Stimulated activated CD4-positive, alpha-beta T cell treated with anti-CD3 and anti-CD28 coated beads, Interleukin-2, amount 100 ng/mL, for 24 hours (primary cell): Measurements from ENCODE around the gene LITAF.
"Not testable (repeated sequence)": the region's sequence is repeated elsewhere in the genome, so short reads cannot be mapped to it uniquely, and the experiment has no call there.

Experiments
- DNase-seq, 2 donors: peaks; one replicate each; pipeline ENCODE4 v3.0.0-alpha.2; 2020

Gene LITAF

DNA sequence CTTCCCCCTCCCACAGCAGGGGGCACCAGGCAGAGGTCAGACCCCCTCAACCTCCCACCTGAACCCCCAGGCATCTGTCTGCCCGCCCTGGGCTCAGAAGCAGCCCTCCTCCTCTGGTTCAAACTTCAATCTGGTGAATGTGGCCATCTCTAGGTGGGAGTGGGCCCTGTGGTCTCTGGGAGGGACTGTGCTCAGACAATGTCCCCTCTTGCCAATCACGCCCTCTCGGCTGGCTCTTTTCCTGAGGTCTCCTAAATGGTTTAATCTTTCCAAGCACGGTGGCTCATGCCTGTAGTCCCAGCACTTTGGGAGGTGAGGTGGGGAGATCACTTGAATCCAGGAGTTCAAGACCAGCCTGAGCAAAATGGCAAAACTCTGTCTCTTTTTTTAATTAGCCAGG is 15.2 kb downstream of the LITAF start:
- no peak for DNase-seq

DNA sequence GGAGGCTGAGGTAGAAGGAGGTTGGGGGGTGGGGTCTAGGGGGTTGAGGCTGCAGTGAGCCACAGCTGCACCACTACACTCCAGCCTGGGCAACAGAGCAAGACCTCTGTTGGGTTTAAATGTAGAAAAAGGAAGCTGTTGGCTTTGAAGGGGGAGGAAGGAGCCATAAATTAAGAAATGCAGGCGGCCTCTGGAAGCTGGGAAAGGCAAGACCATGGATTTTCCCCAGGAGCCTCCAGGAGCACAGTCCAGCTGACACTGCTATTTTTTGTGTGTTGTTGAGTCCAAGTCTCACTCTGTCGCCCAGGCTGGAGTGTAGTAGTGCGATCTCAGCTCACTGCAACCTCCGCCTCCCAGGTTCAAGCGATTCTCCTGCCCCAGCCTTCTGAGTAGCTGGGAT is 15.9 kb downstream of the LITAF start:
- no peak for DNase-seq

DNA sequence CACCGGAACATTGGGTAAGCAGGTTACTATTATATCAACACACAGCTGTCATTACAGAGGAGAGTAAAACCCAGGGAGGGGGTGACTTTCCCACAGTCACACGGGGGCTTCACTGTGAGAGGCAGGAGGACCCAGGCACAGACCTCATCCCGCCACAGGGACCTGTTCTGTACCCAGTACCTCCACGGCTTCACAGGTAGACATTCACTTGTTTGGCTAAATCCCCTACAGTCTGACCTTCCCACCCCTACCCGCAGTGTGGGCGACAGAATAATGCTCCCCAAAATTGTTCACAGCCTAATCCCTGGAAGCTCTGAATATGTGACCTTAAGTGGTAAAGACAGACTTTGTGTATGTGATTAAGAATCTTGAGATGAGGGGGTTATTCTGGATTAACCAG is 16.5 kb downstream of the LITAF start:
- DNase-seq: no peak

DNA sequence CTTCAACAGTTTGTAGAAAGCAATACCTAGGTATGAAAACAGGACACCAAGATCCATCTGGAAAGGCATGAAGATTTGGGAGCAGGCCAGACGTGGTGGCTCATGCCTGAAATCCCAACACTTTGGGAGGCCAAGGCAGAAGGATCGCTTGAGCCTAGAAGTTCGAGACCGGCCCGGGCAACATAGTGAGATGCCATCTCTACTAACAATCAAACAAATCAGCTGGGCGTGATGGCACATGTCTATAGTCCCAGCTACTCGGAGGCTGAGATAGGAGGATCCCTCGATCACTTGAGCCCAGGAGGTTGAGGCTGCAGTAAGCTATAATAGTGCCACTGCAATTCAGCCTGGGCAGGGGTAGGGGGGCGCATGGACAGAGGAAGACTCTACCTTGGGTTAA is 20.3 kb downstream of the LITAF start:
- DNase-seq: no peak

DNA sequence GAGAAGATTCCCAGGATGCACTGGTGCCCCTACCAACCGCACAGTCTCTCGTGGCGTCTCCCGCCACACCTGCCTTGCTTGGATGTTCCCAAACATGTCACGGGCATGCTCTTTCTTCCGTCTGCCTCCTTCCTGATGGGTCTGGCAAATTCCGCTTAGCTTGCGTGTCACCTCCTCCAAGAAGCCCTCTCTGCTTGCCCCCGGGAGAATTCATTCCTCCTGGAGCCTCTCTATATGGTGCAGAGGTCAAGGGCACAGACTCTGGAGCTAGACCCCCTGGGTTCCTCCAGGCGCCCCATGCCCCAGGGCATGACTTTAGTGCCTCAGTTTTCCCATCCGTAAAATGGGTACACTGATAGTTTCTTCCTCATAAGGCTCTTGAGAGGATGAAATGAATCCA is 21.1 kb downstream of the LITAF start:
- no peak for DNase-seq

DNA sequence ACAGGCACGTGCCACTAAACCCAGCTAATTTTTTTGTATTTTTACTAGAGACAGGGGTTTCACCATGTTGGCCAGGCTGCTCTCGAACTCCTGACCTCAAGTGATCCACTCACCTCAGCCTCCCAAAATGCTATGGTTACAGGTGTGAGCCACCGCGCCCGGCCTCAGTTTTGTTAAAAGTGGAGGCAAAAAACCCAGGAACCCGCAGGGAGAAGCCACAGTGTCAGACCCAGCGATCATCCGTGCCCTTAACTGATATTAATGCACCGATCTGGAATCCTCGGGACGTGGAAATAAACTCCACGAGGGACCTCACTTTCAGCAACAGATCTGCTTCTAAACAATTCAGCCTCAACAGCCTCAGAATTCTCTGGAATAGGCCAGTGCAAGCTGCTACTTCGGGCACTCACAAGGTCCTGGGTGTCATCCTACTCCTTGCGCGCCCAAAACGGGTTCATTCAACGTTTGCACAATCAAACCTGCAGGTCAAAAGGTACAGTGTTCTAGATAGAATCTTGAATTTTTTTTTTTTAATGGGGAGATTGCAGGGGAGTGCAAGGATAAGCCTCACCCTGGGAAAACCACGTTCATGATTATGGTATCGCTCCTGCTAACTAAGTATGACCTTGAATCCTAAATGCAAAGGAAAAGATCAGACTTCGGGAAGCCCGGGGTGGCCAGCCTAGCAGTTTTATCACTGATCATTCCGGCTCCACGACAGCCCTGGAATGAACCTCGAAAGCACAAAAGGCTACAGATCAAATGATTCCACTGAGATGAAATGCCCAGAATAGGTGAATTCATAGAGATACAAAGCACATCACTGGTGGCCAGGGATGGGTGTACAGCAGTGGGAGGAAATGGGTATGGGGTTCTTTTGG is 22.4 kb downstream of the LITAF start:
- DNase-seq: no peak

DNA sequence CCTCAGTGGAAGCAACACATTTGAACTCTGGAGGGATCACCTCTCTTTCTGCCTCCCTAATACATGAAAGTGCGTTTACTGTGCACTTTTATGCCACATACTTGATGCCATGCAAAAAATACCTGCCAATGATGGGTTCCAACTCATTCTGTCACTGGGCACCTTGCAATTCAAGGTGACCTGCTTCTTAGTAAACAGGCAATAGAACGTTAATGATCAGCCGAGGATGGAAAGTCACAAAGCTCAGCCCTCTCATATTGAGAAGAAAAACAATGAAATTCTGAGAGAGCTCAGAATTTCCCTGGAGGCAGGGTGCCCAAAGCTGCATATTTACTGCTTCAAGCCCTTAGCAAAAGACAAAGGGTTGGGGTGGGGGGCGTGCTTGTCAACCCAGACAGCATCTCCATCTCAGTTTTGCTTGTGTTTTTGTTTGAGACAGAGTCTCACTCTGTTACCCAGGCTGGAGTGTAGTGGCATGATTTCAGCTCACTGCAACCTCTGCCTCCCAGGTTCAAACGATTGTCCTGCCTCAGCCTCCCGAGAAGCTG is 23.2 kb downstream of the LITAF start:
- no peak for DNase-seq

DNA sequence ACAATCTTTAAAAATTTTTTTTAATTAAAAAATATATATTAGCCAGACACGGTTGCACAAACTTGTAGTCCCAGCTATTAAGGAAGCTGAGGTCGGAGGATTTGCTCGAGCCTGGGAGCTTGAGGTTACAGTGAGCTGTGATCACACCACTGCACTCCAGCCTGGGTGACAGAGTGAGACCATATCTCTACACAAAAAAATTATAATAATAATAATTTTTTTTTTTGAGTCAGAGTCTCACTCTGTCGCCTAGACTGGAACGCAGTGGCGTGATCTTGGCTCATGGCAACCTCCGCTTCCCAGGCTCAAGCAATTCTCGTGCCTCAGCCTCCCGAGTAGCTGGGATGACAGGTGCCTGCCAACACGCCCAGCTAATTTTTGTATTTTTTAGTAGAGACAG is 23.8 kb downstream of the LITAF start:
- no peak for DNase-seq

DNA sequence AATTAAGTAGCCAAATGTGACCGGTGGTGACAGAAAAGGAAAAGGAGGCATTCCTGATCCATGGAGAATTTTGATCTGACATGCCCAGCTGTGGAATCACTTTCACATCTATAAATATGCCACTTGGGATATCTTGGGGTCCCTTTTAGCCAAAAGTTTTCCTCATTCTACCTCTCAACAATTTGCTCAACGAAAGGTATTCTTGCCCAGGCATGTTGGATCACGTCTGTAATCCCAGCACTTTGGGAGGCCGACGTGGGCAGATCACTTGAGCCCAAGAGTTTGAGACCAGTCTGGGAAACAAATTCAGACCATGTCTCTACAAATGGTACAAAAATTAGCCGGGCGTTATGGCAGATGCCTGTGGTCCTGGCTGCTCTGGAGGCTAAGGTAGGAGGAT is 24.3 kb downstream of the LITAF start:
- no peak for DNase-seq

DNA sequence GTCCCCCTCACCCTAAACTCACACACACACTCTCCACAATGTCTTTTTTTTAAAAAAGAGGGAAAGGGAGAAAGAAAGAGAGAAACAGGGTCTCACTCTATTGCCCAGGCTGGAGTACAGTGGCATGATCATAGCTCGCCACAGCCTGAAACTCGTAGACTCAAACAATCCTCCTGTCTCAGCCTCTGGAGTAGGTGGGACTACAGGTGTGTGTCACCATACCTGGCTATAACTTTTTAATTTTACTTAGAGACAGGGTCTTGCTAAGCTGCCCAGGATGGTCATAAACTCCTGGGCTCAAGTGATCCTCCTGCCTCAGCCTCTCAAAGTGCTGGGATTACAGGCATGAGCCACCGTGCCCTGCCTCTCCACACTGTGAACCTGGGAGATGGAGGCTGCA is 24.9 kb downstream of the LITAF start:
- DNase-seq: no peak

DNA sequence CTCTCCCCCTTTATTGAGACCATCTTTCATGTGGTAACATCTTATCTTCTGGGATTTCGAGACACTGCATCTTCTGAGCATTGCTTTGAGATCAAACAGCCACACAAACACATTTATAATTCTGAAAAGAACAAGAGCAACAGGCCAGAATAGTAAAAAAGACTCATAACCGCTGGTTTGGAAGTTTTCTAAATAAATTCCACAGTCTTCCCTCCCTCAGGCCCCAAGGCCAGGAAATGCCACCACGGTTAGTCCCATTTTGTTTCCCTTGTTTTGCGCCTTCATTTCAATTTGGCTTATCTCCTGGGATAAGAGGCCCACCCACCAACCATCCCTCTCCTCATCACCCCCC is 25.3 kb downstream of the LITAF start:
- DNase-seq: no peak

DNA sequence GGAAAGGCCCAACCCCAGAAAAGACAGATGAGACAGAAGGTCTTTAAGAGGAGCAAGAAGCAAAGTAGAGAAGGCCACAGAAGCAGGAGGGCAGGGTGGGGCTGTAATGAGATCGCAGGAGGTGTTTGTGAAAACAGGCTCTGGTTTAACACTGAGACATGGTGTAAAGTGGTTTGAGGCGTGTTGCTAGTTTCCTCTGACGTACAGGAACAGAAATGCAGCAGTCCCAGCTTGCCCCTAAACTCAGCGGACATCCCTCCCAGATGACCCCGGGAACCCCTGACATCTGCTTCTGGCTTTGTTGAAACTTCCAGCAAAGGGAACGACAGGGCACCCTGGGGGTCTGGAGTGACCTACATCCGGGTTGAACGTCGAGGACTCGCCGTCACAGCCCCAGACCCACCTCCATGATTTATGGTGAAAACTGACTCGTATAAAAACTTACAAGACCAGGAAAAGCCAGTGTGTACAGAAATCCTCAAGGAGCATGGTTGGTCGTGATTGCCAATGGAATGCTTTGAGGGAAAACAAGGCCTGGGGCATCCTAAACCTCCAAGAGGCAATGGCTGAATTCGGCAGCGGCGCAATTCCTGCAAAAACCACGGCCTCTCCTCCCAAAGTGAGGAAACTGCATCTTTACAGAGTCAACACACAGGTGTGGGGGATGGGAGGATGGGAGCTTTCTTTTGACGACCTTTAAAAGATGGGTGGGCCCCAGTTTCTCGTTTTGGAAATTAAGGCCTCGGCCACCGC is 25.8 kb downstream of the LITAF start:
- peak; percentile 35 to 54 for DNase-seq

DNA sequence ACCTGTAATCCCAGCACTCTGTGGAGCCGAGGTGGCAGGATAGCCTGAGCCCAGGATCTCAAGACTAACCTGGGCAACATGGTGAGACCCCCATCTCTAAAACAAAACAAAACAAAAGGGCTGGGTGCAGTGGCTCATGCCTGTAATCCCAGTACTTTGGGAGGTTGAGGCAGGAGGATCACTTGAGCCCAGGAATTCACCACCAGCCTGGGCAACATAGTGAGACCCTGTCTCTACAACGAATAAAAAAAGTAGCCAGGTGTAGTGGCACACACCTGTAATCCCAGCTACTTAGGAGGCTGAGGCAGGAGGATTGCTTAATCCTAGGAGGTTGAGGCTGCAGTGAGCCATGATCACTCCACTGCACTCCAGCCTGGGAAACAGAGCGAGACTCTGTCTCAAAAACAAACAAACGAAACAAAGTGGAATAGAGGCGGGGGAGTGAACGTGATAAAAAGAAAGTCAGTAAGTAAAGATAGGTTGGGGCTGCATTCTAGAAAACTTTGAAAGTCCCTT is 28.4 kb downstream of the LITAF start:
- DNase-seq: not testable (repeated sequence)

DNA sequence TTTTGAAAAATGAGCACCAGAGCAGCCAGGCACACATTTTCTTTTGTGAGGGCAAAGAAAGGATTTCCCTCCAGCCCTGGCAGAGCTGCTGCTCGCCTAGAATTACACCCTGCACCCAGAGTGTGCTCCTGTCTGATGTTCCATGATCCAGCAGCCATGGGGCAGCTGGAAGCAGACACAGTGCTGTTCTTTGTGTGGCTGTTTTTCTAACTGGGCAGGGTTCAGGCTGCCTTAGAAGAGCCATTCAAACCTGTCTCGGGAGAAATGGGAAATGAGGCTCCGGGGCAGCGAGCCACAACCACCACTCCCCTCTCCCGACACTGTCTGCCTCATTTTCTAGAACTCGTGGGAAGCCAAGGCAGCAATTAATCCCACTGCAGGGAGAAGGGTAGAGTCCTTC is 28.9 kb downstream of the LITAF start:
- no peak for DNase-seq

DNA sequence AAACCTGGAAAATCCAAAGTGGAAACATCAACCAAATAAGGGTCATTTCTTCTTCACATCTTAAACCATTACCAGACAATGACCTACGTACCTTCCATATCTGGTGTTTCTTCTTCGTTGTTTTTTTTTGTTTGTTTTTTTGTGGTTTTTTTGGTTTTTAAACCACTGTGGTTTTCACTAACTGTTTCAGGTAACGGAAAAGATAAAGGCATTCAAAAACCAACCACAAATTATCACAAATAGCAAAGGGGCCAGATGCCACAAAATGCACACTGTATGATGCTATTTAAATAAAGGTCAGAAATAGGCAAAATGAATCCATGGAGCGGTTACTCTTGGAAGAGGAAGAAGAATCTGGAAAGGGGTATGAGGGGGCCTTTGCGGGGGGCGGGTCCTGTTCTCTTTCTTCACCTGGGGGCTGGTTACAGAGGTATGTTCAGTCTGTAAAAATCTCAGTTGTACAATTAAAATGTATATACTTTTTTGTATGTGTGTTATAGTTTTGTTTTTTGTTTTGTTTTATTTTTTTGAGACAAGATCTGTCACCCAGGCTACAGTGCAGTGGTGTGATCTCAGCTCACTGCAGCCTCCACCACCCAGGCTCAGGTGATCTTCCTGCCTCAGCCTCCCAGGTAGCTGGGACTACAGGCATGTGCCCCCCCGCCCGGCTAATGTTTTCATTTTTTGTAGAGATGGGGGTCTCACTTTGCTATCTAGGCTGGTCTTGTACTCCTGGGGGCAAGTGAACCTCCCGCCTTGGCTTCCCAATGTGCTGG is 29.6 kb downstream of the LITAF start:
- DNase-seq: no peak

DNA sequence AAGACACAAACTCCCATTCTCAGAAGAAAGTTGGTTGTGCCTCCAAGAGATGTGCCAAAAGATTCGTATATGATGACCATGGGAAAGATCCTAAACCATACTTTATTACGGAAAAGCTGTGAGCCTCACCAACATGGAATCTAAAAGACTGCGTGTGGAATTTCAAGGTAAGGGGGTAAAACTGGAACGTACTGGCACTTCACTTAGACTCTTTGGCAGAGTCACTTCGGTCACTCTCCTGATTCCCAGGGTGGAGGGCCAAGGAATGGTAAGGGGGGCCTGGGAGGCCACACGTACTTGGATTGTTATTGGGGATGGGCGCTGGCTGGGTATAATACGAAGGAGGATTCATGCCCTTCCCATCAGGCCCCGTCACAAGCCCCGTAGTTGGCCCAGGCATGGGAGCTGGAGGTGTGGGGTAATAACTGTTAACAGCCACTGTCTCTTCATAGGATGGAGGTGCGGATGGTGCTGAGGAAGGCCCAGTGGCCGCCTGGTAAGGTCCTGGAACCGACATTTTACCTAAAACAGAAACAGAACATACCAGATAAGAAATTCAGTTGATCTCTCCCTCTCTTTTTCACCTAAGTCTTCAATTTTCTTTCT is 30.4 kb downstream of the LITAF start:
- no peak for DNase-seq

DNA sequence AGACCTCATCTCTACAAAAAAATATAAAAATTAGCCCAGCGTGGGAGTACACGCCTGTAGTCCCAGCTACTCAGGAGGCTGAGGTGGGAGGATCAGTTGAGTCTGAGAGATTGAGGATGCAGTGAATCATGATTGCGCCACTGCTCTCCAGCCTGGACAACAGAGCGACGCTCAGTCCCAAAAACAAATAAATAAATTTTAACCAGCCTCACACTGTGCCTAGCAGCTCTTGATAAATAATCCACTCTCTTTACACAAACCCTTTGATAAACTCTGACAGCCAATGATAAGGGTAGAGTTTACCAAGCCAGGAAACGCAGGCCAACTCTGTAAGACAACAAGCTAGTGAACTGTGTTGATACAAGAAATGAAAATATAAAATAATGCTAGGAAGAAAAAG is 32.7 kb downstream of the LITAF start:
- DNase-seq: no peak

DNA sequence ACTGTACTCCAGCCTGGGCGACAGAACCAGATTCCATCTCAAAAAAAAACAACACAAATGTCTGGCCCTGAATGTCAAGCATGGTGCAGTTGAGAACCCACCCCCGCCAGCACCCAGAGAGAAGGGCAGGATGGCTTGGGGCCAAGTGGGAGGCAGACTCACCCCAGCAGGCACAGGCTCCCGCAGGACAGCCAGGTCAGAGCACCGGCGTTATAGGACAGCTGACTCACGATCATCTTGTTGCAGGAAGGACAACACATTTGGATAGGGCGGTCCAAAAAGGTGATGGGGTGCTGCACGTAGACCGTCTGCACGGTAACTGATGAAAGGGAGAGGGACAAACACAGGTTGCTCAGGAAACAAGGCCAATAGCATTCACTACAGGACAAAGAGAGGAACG is 33.3 kb downstream of the LITAF start:
- no peak for DNase-seq

DNA sequence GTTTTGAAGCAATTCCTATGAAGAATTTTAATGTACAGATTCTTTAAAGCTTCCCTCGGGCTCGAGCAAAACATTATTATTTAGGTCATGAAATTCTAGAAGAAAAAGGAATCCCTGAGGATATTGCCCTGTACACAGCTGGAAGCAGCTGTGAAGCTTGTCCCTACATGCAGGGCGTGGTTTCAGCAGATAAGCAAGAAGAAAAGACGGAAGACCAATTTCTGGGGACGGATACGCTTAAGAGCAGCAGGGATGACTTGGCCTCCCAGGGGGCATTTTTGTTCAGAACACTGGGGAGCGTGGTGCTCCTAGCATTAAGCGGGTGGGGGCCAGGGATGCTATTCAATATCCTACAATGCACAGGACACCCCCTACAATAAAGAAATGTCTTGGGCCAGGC is 34.3 kb downstream of the LITAF start:
- DNase-seq: no peak

DNA sequence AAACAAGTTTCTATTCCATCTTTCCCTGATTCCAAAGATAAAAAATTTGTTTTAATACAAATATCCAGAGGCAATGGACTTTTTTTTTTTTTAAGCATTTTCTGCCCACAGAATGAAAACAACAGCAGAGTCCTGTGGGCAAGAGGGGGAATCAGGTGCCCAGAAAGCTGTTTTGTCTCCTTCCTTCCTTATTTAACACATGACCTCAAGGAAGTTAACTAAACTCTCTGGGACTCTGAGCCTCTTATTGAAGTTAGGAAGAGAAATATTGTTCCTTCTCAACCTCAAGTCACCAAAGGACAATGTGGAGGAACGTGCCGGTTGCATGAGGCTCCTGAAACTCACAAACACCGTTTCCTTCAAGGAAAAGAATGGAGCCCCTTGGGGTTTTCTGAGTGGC is 34.9 kb downstream of the LITAF start:
- no peak for DNase-seq

DNA sequence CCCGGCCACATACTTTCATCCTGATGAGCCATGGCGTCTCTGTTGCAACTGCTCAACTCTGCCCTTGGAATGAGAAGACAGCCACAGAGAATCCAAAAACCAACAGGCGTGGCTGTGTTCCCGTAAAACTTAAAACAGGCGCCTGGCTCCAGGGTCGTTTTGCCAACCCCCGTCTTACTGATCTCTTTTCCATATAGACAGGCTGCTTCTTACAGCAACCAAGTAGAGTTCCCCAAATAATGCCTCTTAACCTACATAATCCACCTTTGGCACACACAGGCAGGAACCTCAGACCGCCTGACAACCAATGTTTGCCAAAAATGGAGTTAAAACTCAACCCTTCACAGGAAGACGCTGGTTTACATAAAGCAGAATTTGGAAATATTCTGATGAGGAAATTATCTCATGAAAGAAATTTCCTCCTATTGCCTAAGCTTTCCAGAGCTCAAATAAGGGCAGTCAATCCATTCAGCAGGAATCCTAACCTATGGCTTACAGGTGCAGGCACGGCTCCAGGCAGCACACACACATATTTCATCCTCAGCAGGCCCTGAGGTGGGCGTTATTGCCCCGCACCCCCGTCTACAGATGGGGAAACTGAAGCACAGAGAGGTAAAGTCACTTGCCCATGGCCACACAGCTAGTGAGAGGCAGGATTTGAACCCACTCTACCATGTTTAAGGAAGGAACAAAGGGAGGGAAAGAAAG is 35.8 kb downstream of the LITAF start:
- DNase-seq: no peak
